GM12891 (cell line): ENCODE results near the gene THTPA.

ENCODE experiments used
- DNase-seq: peaks from one replicate; pipeline ENCODE4 v3.0.0; 2011; ENCODE audit warnings: low spot score; ENCODE audit not compliant: insufficient read length
- FAIRE-seq: peaks from 2 replicates; lab custom pipeline; 2011; peaks lifted over from hg19 to GRCh38; lab: Jason Lieb, UNC
- PAX5 ChIP-seq: IDR thresholded peaks from 2 replicates; pipeline ENCODE4 v1.6.1; 2011; ENCODE audit warnings: low read length, moderate library complexity, mild to moderate bottlenecking; ENCODE audit not compliant: insufficient read depth, severe bottlenecking
- POLR2A ChIP-seq: IDR thresholded peaks from 2 replicates; pipeline ENCODE4 v1.6.1; 2011; ENCODE audit warnings: low read depth, low read length, control low read depth
- POLR2AphosphoS5 ChIP-seq: IDR thresholded peaks from 2 replicates; pipeline ENCODE4 v1.6.1; 2011; ENCODE audit warnings: low read depth, low read length, control low read depth
- POU2F2 ChIP-seq: IDR thresholded peaks from 2 replicates; pipeline ENCODE4 v1.6.1; 2011; ENCODE audit warnings: low read depth, mild to moderate bottlenecking, control low read depth, low read length, moderate library complexity
- SPI1 ChIP-seq: IDR thresholded peaks from 2 replicates; pipeline ENCODE4 v1.6.1; 2011; ENCODE audit warnings: low read depth, low read length, control low read depth
- TAF1 ChIP-seq: IDR thresholded peaks from 2 replicates; pipeline ENCODE4 v1.6.1; 2011; ENCODE audit warnings: low read depth, low read length, control low read depth

THTPA gene

DNA sequence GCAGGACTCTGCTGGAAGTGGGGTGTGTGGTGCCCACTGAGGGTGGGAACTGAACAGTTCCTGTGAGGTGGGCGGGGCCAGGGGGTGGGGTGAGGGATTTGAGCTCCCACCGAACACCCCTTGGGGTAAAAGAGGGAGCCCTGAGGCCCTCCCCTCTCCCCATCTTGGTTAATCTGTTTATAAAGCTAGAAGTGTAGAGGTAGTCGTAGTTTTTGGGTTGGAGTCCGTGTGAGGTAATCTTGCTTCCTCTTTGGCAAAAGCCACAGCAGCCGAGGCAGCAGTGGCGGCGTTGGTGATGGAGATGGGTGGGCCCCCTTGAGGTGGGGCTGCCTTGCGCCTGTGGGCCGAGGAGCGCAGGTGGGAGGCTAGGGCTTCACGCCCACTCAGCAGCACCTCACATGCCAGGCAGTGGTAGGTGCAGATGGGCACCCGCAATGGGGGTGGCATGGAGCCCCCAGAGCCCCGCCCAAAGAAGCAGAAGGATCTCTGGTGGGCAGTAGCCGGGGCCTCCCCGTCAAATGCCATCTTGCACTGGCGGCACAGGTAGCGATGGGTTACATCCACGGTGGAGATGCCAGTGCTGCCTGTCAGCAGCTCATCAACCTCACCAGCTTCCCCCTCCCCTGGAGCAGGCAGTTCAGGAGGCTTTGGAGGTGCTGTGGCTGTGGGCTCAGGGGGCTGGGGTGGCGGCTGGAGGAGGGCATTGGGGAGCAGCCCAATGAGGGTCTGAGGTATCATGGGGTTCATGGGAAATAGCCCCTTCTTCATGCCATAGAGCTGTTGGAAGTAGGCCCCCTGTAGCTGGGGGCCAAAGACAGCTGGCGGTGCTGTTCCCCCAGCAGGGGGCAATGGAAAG, 34.1 kb upstream of the THTPA start:
- DNase-seq (no peak), FAIRE-seq (no peak)
- TF ChIP-seq SPI1, result no peak
- no peak for TF ChIP-seq PAX5
- no peak for TF ChIP-seq POU2F2
- no peak for TF ChIP-seq POLR2A
- no peak for TF ChIP-seq TAF1
- TF ChIP-seq POLR2AphosphoS5, result no peak

- no peak for DNase-seq
- TF ChIP-seq PAX5, result no peak
- no peak for TF ChIP-seq TAF1
- no peak for TF ChIP-seq SPI1
- TF ChIP-seq POLR2A, result no peak
- FAIRE-seq, result no peak
These were observed 33.4 kb upstream of the THTPA start for GRCh38 chr14:23522643-23523198.

GRCh38 chr14:23523229-23524016, 32.6 kb upstream of the THTPA start:
- TF ChIP-seq SPI1 (no peak), POLR2A (no peak), TAF1 (no peak), POLR2AphosphoS5 (no peak), PAX5 (no peak), POU2F2 (no peak)
- DNase-seq (no peak), FAIRE-seq (no peak)

DNA sequence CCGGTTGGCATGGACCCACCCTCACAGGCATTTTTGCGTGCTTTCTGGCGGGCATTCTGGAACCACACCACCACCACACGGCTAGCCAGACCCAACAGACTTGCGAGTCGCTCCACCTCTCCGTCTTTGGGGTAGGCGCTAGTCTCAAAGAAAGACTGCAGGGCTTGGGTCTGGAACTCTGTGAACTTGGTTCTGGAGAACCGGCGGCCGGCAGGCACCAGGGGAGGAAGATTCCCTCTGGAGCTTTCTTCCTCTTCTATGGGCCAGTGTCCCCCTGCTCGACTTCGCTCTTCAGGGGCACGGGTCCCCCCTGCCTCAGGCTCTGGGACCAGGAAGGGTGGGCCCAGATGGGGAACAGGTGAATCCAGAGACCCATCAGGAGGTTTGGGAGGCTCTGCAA, 31.1 kb upstream of the THTPA start:
- TF ChIP-seq TAF1, result no peak
- TF ChIP-seq POLR2A, result no peak
- no peak for TF ChIP-seq PAX5
- no peak for TF ChIP-seq POLR2AphosphoS5
- no peak for TF ChIP-seq SPI1
- no peak for TF ChIP-seq POU2F2
- DNase-seq (no peak), FAIRE-seq (no peak)

GRCh38 chr14:23525611-23526010, 30.5 kb upstream of the THTPA start:
- DNase-seq, result no peak
- no peak for FAIRE-seq
- TF ChIP-seq POLR2A (no peak), PAX5 (no peak), TAF1 (no peak), POU2F2 (no peak), SPI1 (no peak), POLR2AphosphoS5 (no peak)

GRCh38 chr14:23528555-23528954, 27.5 kb upstream of the THTPA start:
- DNase-seq, result no peak
- no peak for TF ChIP-seq TAF1
- no peak for TF ChIP-seq POU2F2
- TF ChIP-seq POLR2A, result no peak
- no peak for TF ChIP-seq POLR2AphosphoS5
- no peak for TF ChIP-seq SPI1
- TF ChIP-seq PAX5, result no peak
- no peak for FAIRE-seq

DNA sequence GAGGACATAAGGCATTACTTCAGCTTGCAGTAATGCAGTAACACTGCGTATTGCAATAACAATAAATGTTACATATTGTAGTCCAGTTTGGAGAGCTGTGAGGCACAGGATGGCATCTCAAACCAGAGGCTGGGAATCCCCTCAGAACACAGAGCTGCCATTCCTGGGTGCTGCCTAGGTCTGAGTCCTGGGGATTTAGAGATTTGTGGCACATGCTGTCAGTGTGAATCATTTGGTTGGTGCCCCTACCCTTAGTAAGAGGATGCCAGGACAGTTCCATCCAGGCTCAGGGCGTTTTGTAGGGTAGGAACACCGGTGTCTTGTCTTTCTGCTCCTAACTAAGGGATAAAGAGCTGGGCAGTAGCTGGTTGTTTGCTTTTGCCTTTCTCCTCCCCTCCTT, 27.1 kb upstream of the THTPA start:
- no peak for FAIRE-seq
- DNase-seq, result no peak
- TF ChIP-seq SPI1 (no peak), PAX5 (no peak), POLR2A (no peak), POU2F2 (no peak)

- FAIRE-seq (no peak), DNase-seq (no peak)
- no peak for TF ChIP-seq SPI1
- TF ChIP-seq POLR2A, result no peak
- TF ChIP-seq TAF1, result no peak
- TF ChIP-seq POU2F2, result no peak
- TF ChIP-seq POLR2AphosphoS5, result no peak
- no peak for TF ChIP-seq PAX5
These were observed 25.6 kb upstream of the THTPA start for GRCh38 chr14:23530375-23531055.

GRCh38 chr14:23531391-23531790, 24.7 kb upstream of the THTPA start:
- DNase-seq (no peak), FAIRE-seq (no peak)
- TF ChIP-seq POLR2AphosphoS5 (no peak), SPI1 (no peak), TAF1 (no peak), PAX5 (no peak), POLR2A (no peak), POU2F2 (no peak)

DNA sequence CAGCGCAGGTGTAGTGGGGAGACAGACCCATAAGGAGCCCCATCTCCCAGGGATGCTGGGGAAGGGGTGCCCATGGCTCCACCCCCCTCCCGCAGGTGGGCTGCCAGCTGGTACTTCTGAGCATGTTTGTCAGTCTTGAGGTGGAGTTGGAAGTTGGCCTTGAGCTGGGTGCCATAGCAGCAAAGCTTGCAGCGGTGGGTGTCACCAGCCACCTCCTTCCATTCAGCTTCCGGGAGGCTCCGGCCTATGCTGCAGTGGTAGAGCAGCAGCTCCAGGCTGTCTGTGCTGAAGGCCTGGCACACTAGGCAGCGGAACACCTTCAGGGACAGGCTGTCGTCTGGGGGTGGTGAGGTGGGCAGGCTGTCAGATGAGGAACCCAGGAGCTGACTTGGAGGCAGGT, 23.4 kb upstream of the THTPA start:
- DNase-seq (no peak), FAIRE-seq (no peak)
- TF ChIP-seq PAX5 (no peak), SPI1 (no peak), POU2F2 (no peak), TAF1 (no peak), POLR2A (no peak), POLR2AphosphoS5 (no peak)
